ENCODE data around the gene USP7. TPM values are rescaled to one million over a fixed set of nuclear protein-coding genes. Genes with fewer than 3 reads are reported as not detected.
"Not testable (repeated sequence)": the region's sequence is repeated elsewhere in the genome, so short reads cannot be mapped to it uniquely, and the experiment has no call there.

The USP7 gene
- total RNA-seq, 2 donors from 2014 or later = 60.2 to 84.9 TPM

- no peaks in the 10 kb centered on the region for H3K27me3 ChIP-seq (replicated peaks; ENCODE audit: insufficient read depth)
- H3K4me1 ChIP-seq (replicated peaks) = no peaks in the 10 kb centered on the region
- no peaks in the 10 kb centered on the region for H3K36me3 ChIP-seq
- 56% methylated on average over 11 of the region's 11 CpGs for WGBS
- no peak overlapping the region for H3K27ac ChIP-seq
- DNase-seq (ENCODE audit: low spot score) = no peak
- TF ChIP-seq POLR2A (IDR thresholded peaks at IDR 0.05) (no peak), CTCF (IDR thresholded peaks at IDR 0.05) (no peak), POLR2AphosphoS5 (IDR thresholded peaks at IDR 0.05) (no peak)
- no peaks in the 10 kb centered on the region for H3K9me3 ChIP-seq
- no peak overlapping the region for H3K4me3 ChIP-seq
- intact Hi-C loops (cut with DNase I) = no loop called here
These were observed 11.3 kb upstream of the USP7 start for GRCh38 chr16:8975039-8975438.

- Histone ChIP-seq H3K36me3 (no peaks in the 10 kb centered on the region), H3K27ac (no peak overlapping the region), H3K4me1 (replicated peaks) (no peaks in the 10 kb centered on the region), H3K27me3 (replicated peaks; ENCODE audit: insufficient read depth) (no peaks in the 10 kb centered on the region), H3K9me3 (no peaks in the 10 kb centered on the region), H3K4me3 (no peak overlapping the region)
- DNase-seq (ENCODE audit: low spot score) = no peak
- WGBS = 74% methylated on average over 7 of the region's 7 CpGs
- TF ChIP-seq POLR2AphosphoS5 (IDR thresholded peaks at IDR 0.05) (no peak), CTCF (IDR thresholded peaks at IDR 0.05) (no peak), POLR2A (IDR thresholded peaks at IDR 0.05) (no peak)
- intact Hi-C loops (cut with DNase I) = no loop called here
These were observed 9.3 kb upstream of the USP7 start for GRCh38 chr16:8972843-8973586.

- no peak overlapping the region for H3K4me3 ChIP-seq
- no peaks in the 10 kb centered on the region for H3K9me3 ChIP-seq
- intact Hi-C loops (cut with DNase I) = no loop called here
- no peak for DNase-seq (ENCODE audit: low spot score)
- no peaks in the 10 kb centered on the region for H3K36me3 ChIP-seq
- H3K4me1 ChIP-seq (replicated peaks) = no peaks in the 10 kb centered on the region
- H3K27me3 ChIP-seq (replicated peaks; ENCODE audit: insufficient read depth) = no peaks in the 10 kb centered on the region
- TF ChIP-seq POLR2A (IDR thresholded peaks at IDR 0.05) (no peak), CTCF (IDR thresholded peaks at IDR 0.05) (no peak), POLR2AphosphoS5 (IDR thresholded peaks at IDR 0.05) (no peak)
- WGBS = 100% methylated on average over 1 of the region's 1 CpG
- H3K27ac ChIP-seq = no peak overlapping the region
These were observed 7.7 kb upstream of the USP7 start for GRCh38 chr16:8971416-8971815.

- intact Hi-C loops (cut with DNase I); DNase-seq (ENCODE audit: low spot score); H3K4me1 ChIP-seq (replicated peaks); H3K27ac ChIP-seq; H3K36me3 ChIP-seq; H3K9me3 ChIP-seq; H3K4me3 ChIP-seq; H3K27me3 ChIP-seq (replicated peaks; ENCODE audit: insufficient read depth): not testable (repeated sequence)
- 58% methylated on average over 10 of the region's 10 CpGs for WGBS
These were observed 5.6 kb upstream of the USP7 start for GRCh38 chr16:8969202-8969897.

GRCh38 chr16:8968054-8968453 is 4.3 kb upstream of the USP7 start:
- 95% methylated on average over 9 of the region's 9 CpGs for WGBS
- DNase-seq (ENCODE audit: low spot score); H3K4me1 ChIP-seq (replicated peaks); H3K27me3 ChIP-seq (replicated peaks; ENCODE audit: insufficient read depth); intact Hi-C loops (cut with DNase I); H3K36me3 ChIP-seq; H3K27ac ChIP-seq; H3K4me3 ChIP-seq; H3K9me3 ChIP-seq: not testable (repeated sequence)

All from prostate gland (tissue), 2 donors.